Stimulated activated CD4-positive, alpha-beta T cell treated with anti-CD3 and anti-CD28 coated beads, Interleukin-15, amount 100 ng/mL, for 1 hour (primary cell): Measurements from ENCODE around the gene RHO.

Source experiments
- DNase-seq, 2 donors: peaks; one replicate each; pipeline ENCODE4 v3.0.0-alpha.2; 2020; ENCODE audit warnings: low read depth in 1 of 2, low spot score in 1 of 2

RHO gene

GRCh38 chr3:129558772-129559564 lies 30.5 kb downstream of the RHO start:
- no peak for DNase-seq

DNA sequence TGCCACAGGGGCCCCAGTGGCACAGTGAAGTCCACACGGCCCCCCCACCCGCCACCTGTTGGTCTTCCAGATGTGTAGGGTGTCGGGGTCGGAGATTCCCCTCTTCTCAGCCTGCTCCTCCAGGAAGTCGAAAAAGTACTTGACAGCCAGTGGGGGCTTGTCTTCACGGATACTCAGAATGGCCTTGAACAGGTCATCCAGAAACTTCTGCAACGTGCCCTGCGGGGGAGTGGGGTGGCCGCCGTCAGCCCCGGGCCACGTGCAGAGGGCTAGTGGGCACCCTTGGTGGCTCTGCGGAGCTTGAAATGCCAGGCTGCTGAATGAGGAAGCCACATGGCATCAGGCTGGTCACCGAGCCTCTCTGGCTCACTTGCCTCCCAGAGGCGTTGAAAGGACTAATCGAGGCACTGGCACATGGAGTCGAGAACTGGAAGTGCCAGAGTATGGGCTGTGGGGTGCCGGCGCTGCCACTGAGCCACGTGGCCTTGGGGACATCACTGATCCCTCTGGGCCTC lies 31.2 kb downstream of the RHO start:
- no peak for DNase-seq

GRCh38 chr3:129560269-129560787 lies 31.9 kb downstream of the RHO start:
- no peak for DNase-seq

DNA sequence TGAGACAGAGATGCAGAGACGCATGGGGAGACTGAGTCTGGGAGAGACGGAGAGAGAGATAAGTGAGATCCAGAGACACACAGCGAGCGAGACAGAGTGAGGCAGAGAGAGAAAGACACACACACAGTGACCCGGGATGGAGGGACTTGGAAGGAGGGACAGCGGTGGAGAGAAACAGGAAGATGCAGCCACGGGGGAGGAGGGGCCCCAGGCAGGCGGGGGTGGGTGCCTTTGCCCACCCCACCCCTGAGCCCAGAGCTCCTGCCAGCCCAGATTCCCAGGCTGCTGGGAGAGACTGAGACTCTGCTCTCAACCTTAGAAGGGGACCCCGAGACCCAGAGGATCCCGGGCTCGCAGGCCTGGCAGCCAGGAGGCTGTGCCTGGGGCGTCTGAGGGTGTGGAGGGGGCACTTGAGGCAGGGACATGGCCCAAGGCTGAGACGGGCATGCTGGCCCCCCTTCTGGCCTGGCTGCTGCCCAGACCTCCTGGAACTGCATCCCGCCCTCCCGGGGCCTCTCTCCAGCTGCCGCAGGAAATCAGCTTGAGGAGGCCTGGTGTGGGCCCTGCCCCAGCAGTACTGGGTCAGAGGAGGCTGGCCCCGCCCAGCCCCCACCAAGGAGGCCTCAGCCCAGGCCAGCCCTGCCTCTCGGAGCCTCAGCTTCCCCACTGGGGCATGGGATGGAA lies 32.6 kb downstream of the RHO start:
- DNase-seq, result no peak

- no peak for DNase-seq
Observed at GRCh38 chr3:129561619-129562248, 33.3 kb downstream of the RHO start.

DNA sequence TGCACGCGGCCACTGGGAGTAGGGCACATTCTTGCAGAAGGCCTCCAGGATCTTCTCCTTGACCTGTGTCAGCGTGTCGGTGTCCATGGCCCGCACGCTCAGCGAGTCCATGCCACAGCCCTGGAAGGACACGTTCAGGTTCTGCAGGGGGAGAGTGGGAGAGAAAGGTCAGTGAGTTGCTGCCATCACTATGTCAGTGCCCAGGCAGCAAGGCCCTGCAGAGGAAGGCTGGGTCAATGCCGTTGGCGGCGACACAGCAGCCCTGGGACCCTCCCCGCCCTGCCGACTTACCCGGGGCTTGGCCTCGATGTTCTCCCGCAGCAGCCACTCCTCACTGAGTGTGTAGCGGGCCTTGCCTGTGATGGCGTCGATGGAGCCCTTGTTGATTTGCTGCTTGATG lies 34.4 kb downstream of the RHO start:
- no peak for DNase-seq

DNA sequence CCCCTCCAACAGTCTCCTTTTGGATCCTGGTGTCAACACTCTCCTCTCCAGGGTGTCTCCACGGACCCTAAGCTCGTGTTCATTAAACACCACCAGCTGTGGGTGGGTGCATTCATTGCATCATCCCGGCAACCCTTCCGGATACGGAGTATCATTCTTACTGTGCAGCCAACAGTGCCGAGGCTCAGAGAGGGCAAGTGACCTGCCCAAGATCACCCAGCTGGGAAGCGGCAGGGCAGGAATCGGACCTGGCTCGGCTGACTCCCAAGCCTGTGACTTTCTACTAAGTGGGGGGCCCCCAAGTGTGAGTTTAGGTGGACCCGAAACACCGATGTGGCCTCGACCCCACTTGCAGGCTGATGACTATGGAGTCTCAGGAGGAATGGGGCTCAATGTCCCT lies 34.9 kb downstream of the RHO start:
- DNase-seq, result no peak

DNA sequence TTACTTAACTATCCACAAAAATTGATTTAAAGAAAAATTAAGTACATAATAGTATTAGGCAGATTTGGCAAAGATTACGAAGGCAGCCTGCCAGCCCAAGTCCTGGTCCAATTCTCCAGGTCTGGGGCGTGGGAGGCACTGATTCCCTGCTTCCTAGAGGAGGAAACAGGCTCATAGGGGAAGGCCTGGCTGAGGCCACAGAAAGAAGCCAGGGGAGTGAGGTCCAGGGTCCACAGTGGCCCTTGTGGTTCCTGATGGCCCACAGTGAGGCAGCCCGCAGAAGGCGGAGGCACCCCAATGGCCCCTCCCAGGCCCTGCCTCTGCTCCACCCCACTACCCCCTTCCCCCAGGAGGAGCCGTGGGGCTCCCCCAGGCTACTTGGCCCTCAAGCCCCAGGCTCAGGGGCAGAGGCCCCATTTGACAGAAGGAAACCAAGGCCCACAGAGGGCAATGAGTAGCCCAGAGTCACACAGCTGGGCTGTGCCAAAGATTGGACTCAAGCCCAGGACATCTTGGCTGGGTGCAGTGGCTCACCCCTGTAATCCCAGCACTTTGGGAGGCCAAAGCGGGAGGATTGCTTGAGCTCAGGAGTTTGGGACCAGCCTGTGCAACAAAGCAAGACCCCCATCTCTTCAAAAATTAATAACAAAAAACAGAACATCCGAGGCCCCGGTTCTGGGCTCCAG lies 35.6 kb downstream of the RHO start:
- no peak for DNase-seq

DNA sequence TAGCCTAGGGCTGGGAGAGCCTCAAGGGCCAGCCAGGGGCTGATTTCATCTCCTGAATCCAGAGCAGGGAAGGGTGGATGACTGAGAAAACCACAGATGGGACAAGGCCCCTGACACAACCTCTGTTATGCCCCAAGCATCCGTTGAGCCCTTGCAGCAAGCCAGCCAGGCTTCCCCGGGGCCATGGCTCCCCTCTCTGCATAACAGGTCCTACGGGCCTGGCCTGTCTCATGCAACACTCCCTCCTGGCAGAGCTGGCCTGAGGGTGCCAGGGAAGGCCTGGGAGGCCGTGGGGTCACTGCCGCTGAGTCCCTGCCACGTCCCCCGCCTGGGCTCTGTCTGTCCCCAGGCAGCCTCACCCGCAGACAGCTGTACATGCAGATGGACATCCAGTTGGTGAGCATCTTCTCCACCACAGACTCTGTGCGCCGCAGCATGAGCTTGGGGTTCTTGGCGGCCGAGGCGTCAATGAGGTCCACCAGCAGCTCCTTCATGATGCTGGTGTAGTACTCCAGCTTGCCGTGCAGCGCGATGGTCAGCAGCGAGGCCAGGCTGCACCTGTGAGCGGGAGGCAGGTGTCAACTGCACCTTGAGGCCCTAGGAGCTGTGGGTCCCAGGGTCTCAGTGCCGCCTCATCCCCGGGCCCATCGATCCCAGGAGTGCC lies 36.7 kb downstream of the RHO start:
- no peak for DNase-seq

DNA sequence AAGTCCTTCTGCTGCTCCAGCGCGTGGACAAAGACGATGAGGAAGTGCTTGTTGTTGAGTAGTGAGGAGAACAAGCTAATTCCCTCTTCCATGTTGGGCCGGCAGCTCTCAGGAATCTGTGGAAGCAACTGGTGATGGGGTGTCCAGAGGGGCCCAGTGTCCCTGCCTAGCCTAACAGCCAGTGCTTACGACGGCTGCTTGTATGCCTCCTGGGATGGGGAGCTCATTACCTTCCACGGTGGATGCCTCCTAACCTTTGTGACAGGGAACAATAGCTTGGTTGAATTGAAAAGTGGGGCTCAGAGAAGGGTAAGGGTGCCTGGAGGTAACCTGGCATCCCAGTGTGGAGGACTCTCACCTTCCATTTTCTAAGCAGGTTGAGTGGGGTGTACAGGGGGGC lies 37.5 kb downstream of the RHO start:
- DNase-seq, result no peak

DNA sequence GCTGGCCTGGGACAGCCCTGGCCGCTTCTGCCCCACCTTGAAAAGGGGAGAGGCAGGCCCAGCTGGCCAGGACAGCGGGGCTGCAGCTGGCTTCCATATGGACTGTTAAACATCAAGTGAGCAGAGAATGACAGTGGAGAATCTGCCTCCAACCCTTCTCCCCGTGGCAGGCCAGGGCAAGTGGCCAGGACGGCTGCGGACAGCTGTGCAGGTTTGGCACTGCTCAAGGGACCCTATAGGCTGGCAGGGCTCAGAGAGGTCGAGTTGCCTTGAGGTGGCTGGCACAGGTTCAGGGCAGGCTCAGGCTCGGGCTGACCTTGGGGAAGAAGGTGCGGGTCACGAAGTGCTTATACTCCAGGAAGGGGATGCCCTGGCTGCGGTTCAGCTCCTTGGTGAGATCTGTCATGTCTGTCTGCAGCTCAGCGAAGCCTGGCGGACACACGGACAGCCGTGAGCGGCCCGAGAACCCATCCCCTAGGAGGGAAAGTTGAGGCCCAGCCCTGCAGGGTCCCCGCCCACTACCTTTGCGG lies 38.8 kb downstream of the RHO start:
- no peak for DNase-seq

GRCh38 chr3:129567939-129568338 lies 39.5 kb downstream of the RHO start:
- no peak for DNase-seq

DNA sequence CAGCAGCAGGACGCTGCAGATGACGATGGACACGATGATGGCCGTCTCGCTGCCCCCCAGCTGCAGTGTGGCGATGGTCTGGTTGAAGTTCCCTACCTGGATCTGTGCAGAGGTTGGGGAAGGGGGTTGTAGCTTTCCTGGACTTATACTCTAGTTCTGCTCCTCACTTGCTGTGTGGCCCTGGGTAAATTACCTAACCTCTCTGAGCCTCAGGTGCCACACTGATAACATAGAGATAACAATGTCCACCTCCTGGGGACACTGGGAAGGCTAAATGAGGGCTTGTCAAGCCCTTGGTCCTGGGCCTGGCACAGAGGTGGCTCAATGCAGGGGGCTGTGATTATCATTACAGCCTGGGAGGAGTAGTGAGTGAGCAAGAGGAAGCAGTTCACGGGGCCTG lies 41.4 kb downstream of the RHO start:
- DNase-seq, result no peak

DNA sequence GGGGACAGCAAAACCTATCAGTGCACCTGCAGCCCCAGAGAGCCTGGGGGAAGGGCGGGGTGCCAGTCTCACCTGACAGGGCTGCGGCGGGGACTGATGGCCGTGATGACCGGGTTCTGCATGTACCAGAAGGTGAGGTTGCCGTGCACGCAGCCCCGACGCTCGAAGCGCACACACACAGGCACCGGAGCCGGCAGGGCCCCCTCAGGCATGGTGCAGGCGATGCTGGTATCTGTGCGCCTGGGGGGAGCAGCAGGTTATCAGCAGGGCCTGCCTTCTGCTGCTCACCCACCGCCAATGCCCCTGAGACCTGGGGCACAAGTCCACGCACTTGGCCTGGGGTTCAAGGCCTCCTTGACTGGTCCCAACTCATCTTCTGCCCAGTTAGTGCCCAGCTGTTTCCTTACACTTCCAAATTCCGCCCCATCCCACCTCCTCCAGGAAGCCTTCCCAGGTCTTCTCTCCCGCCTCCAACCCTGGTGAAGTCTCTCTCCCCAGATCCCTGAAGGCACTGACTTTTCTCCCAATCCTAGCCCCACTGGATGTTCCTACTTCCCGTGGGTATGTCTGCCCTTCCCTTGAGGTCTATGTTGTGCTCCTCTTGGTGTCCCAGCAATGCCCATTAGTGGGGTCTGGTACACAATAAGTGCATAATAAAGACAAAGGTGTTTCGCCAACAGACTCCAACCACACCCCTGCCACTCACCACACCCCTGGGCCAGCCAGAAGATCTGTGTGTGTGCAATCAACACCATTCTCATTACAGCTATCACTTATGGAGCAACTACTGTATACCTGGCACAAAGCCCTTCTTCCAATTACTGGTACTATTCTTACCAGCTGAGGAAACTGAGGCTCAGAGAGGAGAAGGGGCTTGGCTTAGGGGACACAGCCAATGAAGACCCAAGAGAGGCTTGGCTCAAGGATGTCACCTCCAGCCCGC lies 43.4 kb downstream of the RHO start:
- no peak for DNase-seq

DNA sequence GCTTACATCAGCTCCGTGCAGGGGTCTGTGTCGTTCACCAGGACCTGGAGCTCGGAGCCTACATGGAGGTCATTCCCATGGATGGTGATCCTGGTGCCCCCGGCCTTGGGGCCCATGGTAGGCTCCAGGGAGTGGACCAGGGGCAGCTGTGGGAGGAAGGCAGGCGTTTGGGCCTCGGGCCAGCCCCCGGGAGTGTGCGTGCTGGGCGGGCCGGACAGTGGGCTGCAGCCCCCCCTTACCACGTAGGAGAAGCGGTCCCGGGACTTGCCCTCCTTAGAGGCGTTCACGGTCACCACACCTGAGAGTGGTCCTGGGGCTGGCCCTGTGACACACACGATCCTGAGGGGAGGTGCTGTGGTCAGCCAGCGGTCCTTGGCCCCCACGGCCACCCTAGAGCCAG lies 44.2 kb downstream of the RHO start:
- no peak for DNase-seq

- DNase-seq, result no peak
Observed at GRCh38 chr3:129573493-129573892, 45.1 kb downstream of the RHO start.

GRCh38 chr3:129574206-129574605 lies 45.8 kb downstream of the RHO start:
- no peak for DNase-seq

DNA sequence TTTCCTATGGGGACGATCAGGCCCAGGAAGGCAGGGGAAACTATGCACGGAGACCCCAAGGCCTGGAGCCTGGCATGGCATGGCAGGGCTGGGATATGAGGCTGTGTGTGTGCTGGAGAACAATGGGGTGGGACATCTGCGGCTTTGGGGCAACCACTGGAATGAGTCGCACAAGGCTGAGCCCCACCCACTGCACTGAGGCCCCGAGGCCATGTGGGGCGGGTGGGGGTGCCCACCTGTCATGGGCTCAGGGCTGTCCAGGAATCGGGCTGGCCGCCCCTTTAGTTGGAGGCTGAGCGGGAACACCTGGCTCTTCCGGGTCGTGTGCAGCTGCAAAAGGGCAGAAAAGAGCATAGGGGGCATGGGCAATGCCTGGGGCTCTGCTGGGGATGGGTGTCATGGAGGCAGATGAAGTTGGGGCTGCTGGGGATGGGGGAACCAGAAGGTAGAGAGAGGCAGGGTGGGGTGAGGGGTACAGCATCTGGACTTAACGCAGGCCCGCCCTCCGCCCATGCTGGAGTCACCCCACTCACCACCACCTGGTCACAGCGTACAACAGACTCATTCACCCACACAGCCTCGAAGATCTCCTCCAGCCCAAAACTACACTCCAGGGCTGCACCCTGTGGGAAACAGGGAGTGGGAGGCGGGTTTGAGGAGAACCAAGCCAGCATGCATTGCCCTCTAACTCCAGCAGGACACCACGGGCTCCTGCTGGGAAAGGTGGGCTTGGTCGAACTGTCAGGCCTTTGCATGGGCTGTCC lies 47.0 kb downstream of the RHO start:
- no peak for DNase-seq

GRCh38 chr3:129575997-129576384 lies 47.6 kb downstream of the RHO start:
- no peak for DNase-seq
